Astrocyte of the spinal cord (primary cell): Measurements from ENCODE around the gene IL17REL.

Experiments
- DNase-seq: peaks from one replicate; pipeline ENCODE4 v3.0.0; 2011; ENCODE audit warnings: low read depth, low spot score
- H3K4me3 ChIP-seq: 2 replicates; pipeline ENCODE4 v1.5.1; 2011; ENCODE audit warnings: low read depth, mild to moderate bottlenecking, low read length, moderate library complexity
- in situ Hi-C: cut with HindIII; loops from 2 replicates; pipeline ENCODE4 v1.10.0; 2017; ENCODE audit warnings: low sequenced_read_pairs
- TF ChIP-seq, protein P1 (sequence below): IDR thresholded peaks from 2 replicates; pipeline ENCODE4 v1.5.1; 2012; ENCODE audit warnings: low read depth, mild to moderate bottlenecking, low read length, inconsistent platforms

IL17REL gene

DNA sequence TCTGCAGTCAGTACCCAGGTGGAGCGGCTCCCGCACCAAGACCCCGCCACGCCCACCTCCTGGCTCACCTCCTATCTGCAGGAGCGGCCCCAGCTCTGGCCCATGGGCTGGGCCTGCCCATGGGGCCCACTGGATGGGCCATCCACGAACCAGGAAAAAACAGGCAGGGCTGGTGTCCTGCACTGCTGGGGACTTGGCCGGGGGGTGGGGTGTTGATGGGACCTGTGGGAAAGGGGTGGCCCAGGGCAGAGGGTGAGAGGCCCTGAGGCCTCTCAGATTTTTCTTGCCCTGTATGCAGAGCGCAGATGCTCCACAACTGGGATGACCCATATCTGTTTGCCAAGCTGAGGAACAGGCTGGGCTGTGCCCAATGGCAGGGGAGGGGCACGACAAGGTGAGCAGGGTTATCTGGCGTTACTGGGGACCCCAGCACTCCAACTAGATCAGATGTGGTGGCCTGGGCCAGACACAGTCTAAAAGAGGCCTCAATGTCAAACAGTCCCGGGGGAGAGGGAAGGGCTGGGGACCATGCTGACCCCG is 54.7 kb downstream of the IL17REL start:
- no peak overlapping the region for H3K4me3 ChIP-seq
- DNase-seq, result no peak
- in situ Hi-C loops, result no loop called here
- TF ChIP-seq, protein P1, sequence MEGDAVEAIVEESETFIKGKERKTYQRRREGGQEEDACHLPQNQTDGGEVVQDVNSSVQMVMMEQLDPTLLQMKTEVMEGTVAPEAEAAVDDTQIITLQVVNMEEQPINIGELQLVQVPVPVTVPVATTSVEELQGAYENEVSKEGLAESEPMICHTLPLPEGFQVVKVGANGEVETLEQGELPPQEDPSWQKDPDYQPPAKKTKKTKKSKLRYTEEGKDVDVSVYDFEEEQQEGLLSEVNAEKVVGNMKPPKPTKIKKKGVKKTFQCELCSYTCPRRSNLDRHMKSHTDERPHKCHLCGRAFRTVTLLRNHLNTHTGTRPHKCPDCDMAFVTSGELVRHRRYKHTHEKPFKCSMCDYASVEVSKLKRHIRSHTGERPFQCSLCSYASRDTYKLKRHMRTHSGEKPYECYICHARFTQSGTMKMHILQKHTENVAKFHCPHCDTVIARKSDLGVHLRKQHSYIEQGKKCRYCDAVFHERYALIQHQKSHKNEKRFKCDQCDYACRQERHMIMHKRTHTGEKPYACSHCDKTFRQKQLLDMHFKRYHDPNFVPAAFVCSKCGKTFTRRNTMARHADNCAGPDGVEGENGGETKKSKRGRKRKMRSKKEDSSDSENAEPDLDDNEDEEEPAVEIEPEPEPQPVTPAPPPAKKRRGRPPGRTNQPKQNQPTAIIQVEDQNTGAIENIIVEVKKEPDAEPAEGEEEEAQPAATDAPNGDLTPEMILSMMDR, result no peak

- TF ChIP-seq, protein P1, result no peak
- no peak for DNase-seq
- in situ Hi-C loops, result no loop called here
- H3K4me3 ChIP-seq, result no peak overlapping the region
Measured at GRCh38 chr22:49956914-49957825, 55.4 kb downstream of the IL17REL start.

DNA sequence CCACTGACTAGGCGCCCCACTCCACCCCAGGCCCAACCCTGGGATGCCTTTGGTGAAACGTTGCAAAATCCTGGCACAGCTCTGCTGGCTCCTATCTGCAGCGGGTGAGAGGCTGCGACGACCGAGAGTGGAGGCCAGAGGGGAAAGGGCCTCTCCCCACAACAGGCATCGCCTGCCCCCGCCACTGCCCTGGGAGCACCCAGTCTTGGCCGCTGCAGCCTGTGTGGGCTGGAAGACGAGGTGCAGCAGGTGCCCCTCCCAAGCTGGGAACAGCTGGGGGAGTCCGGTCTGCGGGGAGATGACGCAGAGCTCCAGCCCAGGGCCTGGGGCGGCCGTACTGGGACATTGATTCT is 56.2 kb downstream of the IL17REL start:
- in situ Hi-C loops, result no loop called here
- no peak overlapping the region for H3K4me3 ChIP-seq
- TF ChIP-seq, protein P1, result no peak
- no peak for DNase-seq

- H3K4me3 ChIP-seq, result no peak overlapping the region
- in situ Hi-C loops, result no loop called here
- TF ChIP-seq, protein P1, result no peak
- DNase-seq, result no peak
Measured at GRCh38 chr22:49955581-49956417, 56.8 kb downstream of the IL17REL start.

- in situ Hi-C loops, result no loop called here
- no peak overlapping the region for H3K4me3 ChIP-seq
- DNase-seq, result no peak
- TF ChIP-seq, protein P1, result no peak
Measured at GRCh38 chr22:49954991-49955580, 57.5 kb downstream of the IL17REL start.

DNA sequence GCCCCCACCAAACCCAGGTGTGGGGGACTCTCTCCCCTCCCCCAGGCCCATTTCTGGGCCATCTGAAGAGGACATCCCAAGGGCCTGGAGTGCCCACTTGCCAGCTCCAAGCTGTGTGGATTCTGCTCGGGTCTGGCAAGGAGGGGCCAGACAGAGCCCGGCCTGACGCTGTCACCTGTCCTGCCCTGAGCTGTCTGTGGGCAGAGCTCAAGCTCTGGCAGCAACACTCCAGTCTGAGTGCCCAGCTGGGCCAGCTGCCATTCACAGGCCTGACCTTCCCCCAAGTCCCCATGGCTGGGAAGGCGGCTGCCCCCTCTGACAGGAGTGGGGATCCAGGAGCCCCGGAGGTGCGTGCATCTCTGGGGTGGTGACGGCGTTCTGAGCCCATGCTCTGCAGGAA is 58.2 kb downstream of the IL17REL start:
- DNase-seq, result no peak
- in situ Hi-C loops, result no loop called here
- TF ChIP-seq, protein P1, result no peak
- no peak overlapping the region for H3K4me3 ChIP-seq
